Hematopoietic multipotent progenitor cell treated with erythropoietin and hydrocortisone succinate and interleukin-3 and kit ligand, for 6 days (in vitro differentiated cells): Measurements from ENCODE around the gene FBN2.
"Not testable (repeated sequence)": the region's sequence is repeated elsewhere in the genome, so short reads cannot be mapped to it uniquely, and the experiment has no call there.

Source experiments
- DNase-seq: peaks from one replicate; pipeline ENCODE4 v3.0.0-alpha.2; 2015

The FBN2 gene

DNA sequence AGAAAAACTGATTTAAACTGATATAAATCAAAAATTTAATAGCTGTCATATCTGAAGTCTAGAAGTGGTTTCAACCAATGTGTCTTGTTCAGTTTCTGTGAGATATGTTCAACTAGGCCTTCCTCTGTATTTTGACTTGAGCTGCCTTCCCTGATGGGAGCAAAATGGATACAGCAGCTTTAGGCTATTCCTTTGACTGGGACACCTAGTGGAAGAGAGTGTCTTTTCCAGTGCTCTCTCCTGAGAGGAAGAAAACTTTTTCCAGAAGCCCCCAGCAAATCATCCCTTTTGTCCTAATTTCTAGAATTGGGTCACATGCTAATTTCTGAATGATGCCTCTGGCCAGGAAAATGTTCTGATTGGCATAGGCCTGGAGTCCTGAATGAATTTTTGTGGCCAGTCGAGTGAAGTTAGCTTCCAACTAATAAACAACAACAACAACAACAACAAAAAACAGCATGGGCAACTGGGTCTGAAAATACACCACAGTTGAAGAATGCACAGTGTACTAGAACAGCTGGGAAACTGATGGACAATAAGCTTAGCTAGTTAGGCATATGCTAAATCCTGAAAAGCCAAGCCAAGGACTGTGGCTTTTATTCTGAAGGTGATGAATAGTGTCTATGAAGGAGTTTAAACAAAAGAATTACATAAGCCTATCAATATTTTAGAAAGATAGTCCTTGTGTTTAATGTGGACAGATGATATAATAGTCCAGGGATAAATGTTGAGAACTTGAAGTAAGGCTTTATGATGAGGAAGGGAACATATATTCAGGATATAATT is 125.7 kb downstream of the FBN2 start:
- no peak for DNase-seq

- no peak for DNase-seq
Observed at GRCh38 chr5:128409166-128409800, 128.8 kb downstream of the FBN2 start.

- no peak for DNase-seq
Observed at GRCh38 chr5:128408622-128409021, 129.4 kb downstream of the FBN2 start.

GRCh38 chr5:128407944-128408343 is 130.1 kb downstream of the FBN2 start:
- no peak for DNase-seq

- no peak for DNase-seq
Observed at GRCh38 chr5:128406803-128407202, 131.2 kb downstream of the FBN2 start.

- DNase-seq: no peak
Observed at GRCh38 chr5:128405159-128405558, 132.9 kb downstream of the FBN2 start.

DNA sequence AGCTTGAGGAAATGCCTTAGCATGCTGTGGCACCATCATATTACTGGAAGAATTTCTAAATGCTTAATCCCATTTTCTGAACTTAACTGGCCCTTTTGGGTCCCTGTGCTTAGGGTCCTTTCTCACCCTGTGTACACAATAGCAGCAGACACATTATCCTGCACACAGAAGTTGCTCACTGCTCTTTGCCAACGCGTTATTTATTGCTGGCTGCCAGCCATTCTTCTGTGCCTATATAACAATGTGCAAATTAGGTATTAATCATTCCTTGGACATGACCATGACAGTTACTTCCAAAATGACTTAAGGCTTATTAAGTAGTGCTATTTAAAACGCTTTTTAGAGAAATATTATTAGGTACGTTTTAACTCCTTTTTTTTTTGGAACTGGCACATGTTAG is 134.7 kb downstream of the FBN2 start:
- no peak for DNase-seq

- DNase-seq: no peak
Observed at GRCh38 chr5:128402506-128402905, 135.5 kb downstream of the FBN2 start.

- not testable (repeated sequence) for DNase-seq
Observed at GRCh38 chr5:128400766-128401165, 137.3 kb downstream of the FBN2 start.

- no peak for DNase-seq
Observed at GRCh38 chr5:128399111-128399510, 138.9 kb downstream of the FBN2 start.

DNA sequence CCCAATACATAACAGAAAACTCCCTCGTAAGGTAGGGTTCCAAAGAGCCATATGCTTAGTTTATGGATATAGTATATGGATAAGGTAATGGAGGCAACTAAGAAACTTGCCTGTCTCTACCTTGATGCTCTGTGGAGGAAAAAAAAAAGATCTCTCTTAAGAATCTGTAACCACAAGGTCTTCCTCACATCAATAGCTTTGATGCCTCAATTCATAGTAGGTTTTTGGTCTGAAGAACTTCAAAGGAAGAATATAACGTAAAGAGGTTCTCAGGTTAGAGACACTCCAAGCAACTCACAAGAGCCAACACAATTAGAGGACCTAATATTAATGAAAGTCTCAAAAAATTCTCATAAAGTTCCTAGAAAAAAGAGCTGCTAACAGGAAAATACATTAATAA is 140.2 kb downstream of the FBN2 start:
- DNase-seq: no peak

GRCh38 chr5:128395073-128395472 is 143.0 kb downstream of the FBN2 start:
- no peak for DNase-seq

- no peak for DNase-seq
Observed at GRCh38 chr5:128384068-128384467, 154.0 kb downstream of the FBN2 start.

- no peak for DNase-seq
Observed at GRCh38 chr5:128380337-128380736, 157.7 kb downstream of the FBN2 start.

DNA sequence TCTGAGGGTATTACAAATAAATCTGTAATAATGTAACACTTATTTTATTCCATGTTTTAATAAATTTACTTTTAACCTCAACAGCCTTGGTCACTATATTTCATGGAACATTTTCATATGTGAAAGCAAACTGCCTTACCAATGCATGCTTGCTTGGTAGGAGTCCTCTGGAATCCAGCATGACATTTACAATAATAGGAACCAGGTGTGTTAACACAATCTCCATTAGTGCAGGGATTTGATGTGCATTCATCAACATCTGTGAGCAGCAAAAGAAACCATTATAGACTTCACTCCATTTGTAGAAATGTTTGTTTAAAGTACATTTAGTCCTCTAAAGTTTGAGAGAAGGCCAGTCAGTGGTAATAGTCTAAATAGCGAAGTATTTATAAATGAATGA is 159.4 kb downstream of the FBN2 start:
- no peak for DNase-seq

DNA sequence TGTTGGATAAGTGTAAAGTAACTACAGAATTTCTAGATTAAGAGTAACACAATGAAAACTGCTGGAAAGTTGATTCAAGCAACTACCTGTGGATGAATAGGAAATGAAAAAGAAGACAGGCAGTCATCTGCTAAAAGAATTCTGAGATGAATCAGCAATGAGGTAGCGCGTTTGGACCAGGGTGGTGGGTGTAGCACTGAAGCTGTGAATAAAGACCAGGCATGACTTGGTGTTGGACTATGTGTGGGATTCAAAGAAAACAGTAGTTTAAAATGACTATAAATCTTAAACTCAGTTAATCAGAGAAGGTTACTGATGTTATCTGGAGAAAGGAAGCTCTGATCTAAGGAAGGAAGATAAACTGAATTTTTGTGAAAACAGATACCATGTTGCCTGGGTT is 159.8 kb downstream of the FBN2 start:
- DNase-seq: no peak

DNA sequence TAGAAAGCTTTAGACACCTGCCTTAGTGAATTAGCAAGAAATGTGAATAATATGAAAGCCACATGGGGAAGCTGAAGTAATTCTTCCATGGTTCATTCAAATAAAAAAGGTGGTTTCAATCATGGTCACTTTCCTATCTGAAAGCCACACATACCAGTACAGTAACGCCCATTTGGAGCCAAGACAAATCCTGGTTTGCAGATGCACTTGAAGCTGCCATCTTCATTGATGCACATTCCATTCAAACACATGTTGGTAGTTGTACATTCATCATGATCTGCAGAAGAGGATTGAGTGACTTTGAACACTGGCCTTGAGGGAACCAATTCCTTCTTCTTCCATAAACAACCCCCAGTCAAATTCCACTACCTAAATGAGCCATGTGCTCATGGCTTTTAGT is 161.5 kb downstream of the FBN2 start:
- DNase-seq: no peak

GRCh38 chr5:128366147-128366546 is 171.9 kb downstream of the FBN2 start:
- DNase-seq: no peak

DNA sequence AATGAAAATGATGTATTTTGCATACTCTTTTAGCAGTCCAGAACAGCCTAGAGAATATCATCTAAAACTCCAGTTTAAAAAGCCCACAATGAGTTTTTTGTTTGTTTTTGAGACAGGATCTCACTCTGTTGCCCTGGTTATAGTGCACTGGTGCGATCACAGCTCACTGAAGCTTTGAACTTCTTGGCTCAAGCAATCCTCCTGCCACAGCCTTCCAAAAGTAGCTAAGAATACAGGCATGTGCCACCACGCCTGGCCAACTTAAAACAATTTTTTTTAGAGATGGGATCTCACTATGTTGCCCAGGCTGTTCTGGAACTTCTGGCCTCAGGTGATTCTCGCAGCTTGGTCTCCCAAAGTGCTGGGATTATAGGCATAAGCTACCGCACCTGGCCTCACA is 175.7 kb downstream of the FBN2 start:
- DNase-seq: no peak

- DNase-seq: no peak
Observed at GRCh38 chr5:128358826-128359225, 179.2 kb downstream of the FBN2 start.

DNA sequence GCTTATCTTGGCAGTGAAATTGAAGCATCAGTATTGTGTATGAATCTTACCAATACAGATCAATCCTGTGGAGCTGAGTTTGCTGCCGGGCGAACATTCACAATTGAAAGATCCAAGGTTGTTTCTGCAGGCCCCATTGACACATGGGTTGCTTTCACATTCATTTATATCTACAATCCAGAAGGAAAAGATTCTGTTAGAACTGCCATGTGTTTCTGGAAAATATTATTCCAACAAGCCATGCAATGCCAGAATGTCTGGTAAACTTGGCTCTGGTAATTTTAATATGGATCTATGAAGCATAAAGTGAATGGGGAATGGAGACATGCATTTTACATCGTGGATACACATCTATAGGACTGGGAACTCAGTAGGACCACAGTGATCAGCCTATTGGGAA is 180.8 kb downstream of the FBN2 start:
- no peak for DNase-seq

DNA sequence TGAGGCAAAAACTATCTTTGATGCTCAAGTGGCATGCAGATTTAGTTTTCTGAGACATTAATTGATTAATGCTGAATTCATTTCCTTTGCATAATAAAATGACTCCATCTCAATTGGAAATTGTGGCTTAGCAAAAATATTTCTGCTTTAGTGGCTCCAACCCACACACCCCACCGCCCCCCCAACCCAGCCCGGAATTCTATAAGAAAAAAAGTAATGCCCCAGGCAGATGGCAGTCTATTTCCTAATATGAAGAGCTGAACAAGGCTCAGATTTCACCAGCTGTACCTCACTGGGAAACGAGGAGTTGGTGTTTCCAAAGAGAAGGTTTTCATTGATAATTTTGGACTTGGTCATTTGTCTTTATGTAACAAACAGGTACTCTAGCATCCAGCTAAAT is 182.1 kb downstream of the FBN2 start:
- no peak for DNase-seq

- DNase-seq: no peak
Observed at GRCh38 chr5:128353441-128354107, 184.5 kb downstream of the FBN2 start.

GRCh38 chr5:128350705-128351104 is 187.3 kb downstream of the FBN2 start:
- no peak for DNase-seq
